Endothelial cell of umbilical vein (primary cell): ENCODE data around the gene CCDC167.

Experiments used
- GATA2 ChIP-seq: IDR thresholded peaks from 2 replicates; pipeline ENCODE4 v1.7.0; 2011; ENCODE audit warnings: low read depth, mild to moderate bottlenecking, moderate library complexity, mixed read lengths, low read length; ENCODE audit not compliant: insufficient read length, insufficient read depth
- MYC ChIP-seq: IDR thresholded peaks from one replicate; pipeline ENCODE4 v1.6.1; 2011; ENCODE audit warnings: mild to moderate bottlenecking, low read depth, low read length
- POLR2A ChIP-seq: IDR thresholded peaks from 2 replicates; pipeline ENCODE4 v1.6.1; 2012; ENCODE audit warnings: low read depth, mild to moderate bottlenecking, control low read depth, low read length
- TF ChIP-seq, protein P1 (sequence below), 2 donors: IDR thresholded peaks; 1 replicate in 1 of 2; 2 replicates in 1 of 2; pipeline ENCODE4 v1.5.1; 2011; ENCODE audit warnings: low read length in 2 of 2, mild to moderate bottlenecking in 2 of 2, moderate library complexity in 2 of 2, control low read depth in 1 of 2, inconsistent platforms in 1 of 2, low read depth in 1 of 2; ENCODE audit not compliant: insufficient read depth in 1 of 2; ENCODE audit errors: extremely low read depth in 1 of 2

DNA sequence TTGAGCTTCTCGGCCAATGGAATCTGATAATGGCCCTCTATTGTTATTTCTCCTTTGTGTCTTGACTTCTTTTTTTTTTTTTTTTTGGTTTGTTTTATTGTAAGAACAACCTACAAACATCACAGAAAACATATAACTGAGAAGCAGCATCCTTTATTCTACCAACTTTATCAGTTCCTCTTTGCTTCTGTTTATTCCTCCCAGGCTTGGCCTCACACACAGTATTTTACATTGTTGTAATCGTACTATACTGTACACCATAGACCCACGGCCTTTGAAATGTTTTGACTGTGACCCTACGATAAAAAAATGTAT lies 558 bp upstream of the CCDC167 start:
- TF ChIP-seq GATA2 (no peak), MYC (no peak), POLR2A (no peak)
- TF ChIP-seq, protein P1, sequence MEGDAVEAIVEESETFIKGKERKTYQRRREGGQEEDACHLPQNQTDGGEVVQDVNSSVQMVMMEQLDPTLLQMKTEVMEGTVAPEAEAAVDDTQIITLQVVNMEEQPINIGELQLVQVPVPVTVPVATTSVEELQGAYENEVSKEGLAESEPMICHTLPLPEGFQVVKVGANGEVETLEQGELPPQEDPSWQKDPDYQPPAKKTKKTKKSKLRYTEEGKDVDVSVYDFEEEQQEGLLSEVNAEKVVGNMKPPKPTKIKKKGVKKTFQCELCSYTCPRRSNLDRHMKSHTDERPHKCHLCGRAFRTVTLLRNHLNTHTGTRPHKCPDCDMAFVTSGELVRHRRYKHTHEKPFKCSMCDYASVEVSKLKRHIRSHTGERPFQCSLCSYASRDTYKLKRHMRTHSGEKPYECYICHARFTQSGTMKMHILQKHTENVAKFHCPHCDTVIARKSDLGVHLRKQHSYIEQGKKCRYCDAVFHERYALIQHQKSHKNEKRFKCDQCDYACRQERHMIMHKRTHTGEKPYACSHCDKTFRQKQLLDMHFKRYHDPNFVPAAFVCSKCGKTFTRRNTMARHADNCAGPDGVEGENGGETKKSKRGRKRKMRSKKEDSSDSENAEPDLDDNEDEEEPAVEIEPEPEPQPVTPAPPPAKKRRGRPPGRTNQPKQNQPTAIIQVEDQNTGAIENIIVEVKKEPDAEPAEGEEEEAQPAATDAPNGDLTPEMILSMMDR (IDR thresholded peaks at IDR 0.05; ENCODE audit: extremely low read depth in 1 of 2, insufficient read depth in 1 of 2, low read depth in 1 of 2, low read length in 2 of 2), result no peak
